ENCODE results near the gene CLCF1.

The CLCF1 gene

GRCh38 chr11:67376063-67376820, 2.8 kb upstream of the CLCF1 start:
- Histone ChIP-seq H3K36me3 (ENCODE audit: control insufficient read depth, insufficient read depth, low read length, severe bottlenecking) (no peaks in the 10 kb centered on the region), H3K4me3 (ENCODE audit: low read length) (no peak overlapping the region), H3K27me3 (replicated peaks; ENCODE audit: control insufficient read depth, insufficient read depth, low read length) (no peaks in the 10 kb centered on the region), H3K9me3 (ENCODE audit: control insufficient read depth, low read length) (no peaks in the 10 kb centered on the region), H3K9ac (ENCODE audit: low read length) (no peak overlapping the region), H3K4me1 (ENCODE audit: control insufficient read depth, insufficient read depth, low read length) (peaks cover 33% of the 10 kb centered on the region)
- DNase-seq (ENCODE audit: low read depth), result no peak

GRCh38 chr11:67375320-67376055, 2.1 kb upstream of the CLCF1 start:
- Histone ChIP-seq H3K9me3 (ENCODE audit: control insufficient read depth, low read length) (no peaks in the 10 kb centered on the region), H3K27me3 (replicated peaks; ENCODE audit: control insufficient read depth, insufficient read depth, low read length) (no peaks in the 10 kb centered on the region), H3K9ac (ENCODE audit: low read length) (no peak overlapping the region), H3K4me3 (ENCODE audit: low read length) (no peak overlapping the region), H3K4me1 (ENCODE audit: control insufficient read depth, insufficient read depth, low read length) (peaks cover 41% of the 10 kb centered on the region), H3K36me3 (ENCODE audit: control insufficient read depth, insufficient read depth, low read length, severe bottlenecking) (no peaks in the 10 kb centered on the region)
- DNase-seq (ENCODE audit: low read depth), result no peak

- no peaks in the 10 kb centered on the region for H3K9me3 ChIP-seq (ENCODE audit: control insufficient read depth, low read length)
- peaks cover 44% of the 10 kb centered on the region for H3K4me1 ChIP-seq (ENCODE audit: control insufficient read depth, insufficient read depth, low read length)
- no peaks in the 10 kb centered on the region for H3K36me3 ChIP-seq (ENCODE audit: control insufficient read depth, insufficient read depth, low read length, severe bottlenecking)
- peak overlapping the region; percentile 92 for H3K9ac ChIP-seq (ENCODE audit: low read length)
- peak overlapping the region; percentile 80 for H3K4me3 ChIP-seq (ENCODE audit: low read length)
- H3K27me3 ChIP-seq (replicated peaks; ENCODE audit: control insufficient read depth, insufficient read depth, low read length), result no peaks in the 10 kb centered on the region
- DNase-seq (ENCODE audit: low read depth), result peak; percentile 37
Measured at GRCh38 chr11:67374571-67375281, 1.3 kb upstream of the CLCF1 start.

GRCh38 chr11:67373648-67374570, 511 bp upstream of the CLCF1 start:
- Histone ChIP-seq H3K4me1 (ENCODE audit: control insufficient read depth, insufficient read depth, low read length) (peaks cover 44% of the 10 kb centered on the region), H3K36me3 (ENCODE audit: control insufficient read depth, insufficient read depth, low read length, severe bottlenecking) (no peaks in the 10 kb centered on the region), H3K9ac (ENCODE audit: low read length) (peak overlapping the region; percentile 92), H3K9me3 (ENCODE audit: control insufficient read depth, low read length) (no peaks in the 10 kb centered on the region), H3K27me3 (replicated peaks; ENCODE audit: control insufficient read depth, insufficient read depth, low read length) (no peaks in the 10 kb centered on the region), H3K4me3 (ENCODE audit: low read length) (peak overlapping the region; percentile 80)
- peak; percentile 95 for DNase-seq (ENCODE audit: low read depth)

DNA sequence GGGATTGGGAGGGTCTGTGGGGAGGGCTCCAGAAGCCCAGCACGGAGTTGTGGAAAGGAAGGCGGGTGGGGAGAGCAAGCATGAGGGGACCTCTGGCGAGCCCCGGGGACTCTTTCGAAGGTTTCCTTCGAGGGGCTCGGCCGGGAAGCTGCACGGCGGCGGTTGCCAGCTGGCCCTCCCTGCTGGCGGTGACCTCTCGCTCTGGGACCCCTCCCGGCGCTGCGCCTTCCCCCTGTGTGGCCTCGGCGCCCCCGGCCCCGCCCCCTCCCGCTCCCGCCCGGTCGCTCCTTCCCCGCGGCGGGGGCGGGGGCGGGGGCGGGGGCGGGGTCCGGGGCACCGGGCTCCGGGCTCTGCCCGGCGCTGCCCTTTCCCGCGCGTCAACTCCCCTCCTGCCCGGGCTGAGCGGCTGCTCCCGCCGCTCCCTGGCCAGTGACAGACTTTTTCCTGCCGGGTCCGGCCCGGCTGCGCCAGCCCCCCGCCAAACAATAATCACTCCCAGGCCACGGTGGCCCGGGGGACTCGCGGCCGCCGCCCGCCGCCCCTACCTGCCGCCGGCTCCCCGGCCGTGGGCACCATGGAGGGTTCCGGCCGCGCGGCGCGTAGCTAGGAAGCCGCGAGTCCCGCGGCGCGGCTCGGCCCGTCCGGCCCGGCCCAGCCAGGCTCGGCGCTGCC, 941 bp downstream of the CLCF1 start:
- H3K36me3 ChIP-seq (ENCODE audit: control insufficient read depth, insufficient read depth, low read length, severe bottlenecking), result no peaks in the 10 kb centered on the region
- peaks cover 54% of the 10 kb centered on the region for H3K4me1 ChIP-seq (ENCODE audit: control insufficient read depth, insufficient read depth, low read length)
- H3K27me3 ChIP-seq (replicated peaks; ENCODE audit: control insufficient read depth, insufficient read depth, low read length), result no peaks in the 10 kb centered on the region

GRCh38 chr11:67371911-67372320, 1.5 kb downstream of the CLCF1 start:
- Histone ChIP-seq H3K27me3 (replicated peaks; ENCODE audit: control insufficient read depth, insufficient read depth, low read length) (no peaks in the 10 kb centered on the region), H3K36me3 (ENCODE audit: control insufficient read depth, insufficient read depth, low read length, severe bottlenecking) (no peaks in the 10 kb centered on the region), H3K9ac (ENCODE audit: low read length) (peak overlapping the region; percentile 73), H3K4me1 (ENCODE audit: control insufficient read depth, insufficient read depth, low read length) (peaks cover 59% of the 10 kb centered on the region), H3K4me3 (ENCODE audit: low read length) (peak overlapping the region; percentile 80), H3K9me3 (ENCODE audit: control insufficient read depth, low read length) (no peaks in the 10 kb centered on the region)
- no peak for DNase-seq (ENCODE audit: low read depth)

More for the DNA sequence above, 941 bp downstream of the CLCF1 start:
- Histone ChIP-seq H3K9ac (ENCODE audit: low read length) (peak overlapping the region; percentile 92), H3K4me3 (ENCODE audit: low read length) (peak overlapping the region; percentile 80), H3K9me3 (ENCODE audit: control insufficient read depth, low read length) (no peaks in the 10 kb centered on the region)
- peak; percentile 55 for DNase-seq (ENCODE audit: low read depth)

GRCh38 chr11:67371189-67371910, 2.0 kb downstream of the CLCF1 start:
- Histone ChIP-seq H3K9ac (ENCODE audit: low read length) (peak overlapping the region; percentile 73), H3K9me3 (ENCODE audit: control insufficient read depth, low read length) (no peaks in the 10 kb centered on the region), H3K4me1 (ENCODE audit: control insufficient read depth, insufficient read depth, low read length) (peaks cover 65% of the 10 kb centered on the region), H3K27me3 (replicated peaks; ENCODE audit: control insufficient read depth, insufficient read depth, low read length) (no peaks in the 10 kb centered on the region), H3K36me3 (ENCODE audit: control insufficient read depth, insufficient read depth, low read length, severe bottlenecking) (no peaks in the 10 kb centered on the region), H3K4me3 (ENCODE audit: low read length) (peak overlapping the region; percentile 80)
- peak; percentile 82 for DNase-seq (ENCODE audit: low read depth)

GRCh38 chr11:67370351-67371076, 2.9 kb downstream of the CLCF1 start:
- H3K9me3 ChIP-seq (ENCODE audit: control insufficient read depth, low read length), result no peaks in the 10 kb centered on the region
- peaks cover 72% of the 10 kb centered on the region for H3K4me1 ChIP-seq (ENCODE audit: control insufficient read depth, insufficient read depth, low read length)
- peak; percentile 43 for DNase-seq (ENCODE audit: low read depth)
- peak overlapping the region; percentile 80 for H3K4me3 ChIP-seq (ENCODE audit: low read length)
- H3K36me3 ChIP-seq (ENCODE audit: control insufficient read depth, insufficient read depth, low read length, severe bottlenecking), result peaks cover 7% of the 10 kb centered on the region
- H3K9ac ChIP-seq (ENCODE audit: low read length), result peak overlapping the region; percentile 73
- H3K27me3 ChIP-seq (replicated peaks; ENCODE audit: control insufficient read depth, insufficient read depth, low read length), result no peaks in the 10 kb centered on the region

DNA sequence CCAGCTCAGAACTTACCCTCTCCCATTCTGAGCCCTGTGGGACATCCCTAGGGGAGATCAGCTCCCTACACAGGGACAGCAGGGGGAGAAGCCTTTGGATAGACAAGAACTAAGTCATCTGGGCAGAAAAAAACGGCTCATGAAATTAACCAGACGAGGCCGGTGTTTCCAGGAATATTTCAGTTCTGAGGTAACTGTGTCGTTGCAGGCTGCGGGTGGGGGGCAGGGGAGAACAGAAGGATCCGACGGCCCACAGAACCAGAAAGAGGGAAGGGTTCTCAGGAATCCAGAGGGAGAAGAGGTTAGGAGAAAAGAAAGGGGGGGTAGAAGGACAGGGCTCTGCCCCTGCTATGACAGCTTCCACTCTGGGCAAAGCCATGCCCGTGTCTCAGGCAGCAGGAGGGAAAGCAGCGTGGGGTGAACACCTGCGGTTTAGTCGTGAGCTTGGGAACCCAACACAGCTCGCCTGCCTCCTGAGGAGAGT, 3.6 kb downstream of the CLCF1 start:
- DNase-seq (ENCODE audit: low read depth), result peak; percentile 57
- Histone ChIP-seq H3K9me3 (ENCODE audit: control insufficient read depth, low read length) (no peaks in the 10 kb centered on the region), H3K27me3 (replicated peaks; ENCODE audit: control insufficient read depth, insufficient read depth, low read length) (no peaks in the 10 kb centered on the region)

More for the DNA sequence above, 3.6 kb downstream of the CLCF1 start:
- Histone ChIP-seq H3K36me3 (ENCODE audit: control insufficient read depth, insufficient read depth, low read length, severe bottlenecking) (peaks cover 14% of the 10 kb centered on the region), H3K4me1 (ENCODE audit: control insufficient read depth, insufficient read depth, low read length) (peaks cover 69% of the 10 kb centered on the region), H3K4me3 (ENCODE audit: low read length) (no peak overlapping the region), H3K9ac (ENCODE audit: low read length) (peak overlapping the region; percentile 26)

All from adipocyte (in vitro differentiated cells).